Ishikawa (cell line): ENCODE data around the gene DRC3.

Experiments used
- CEBPB ChIP-seq: IDR thresholded peaks from 2 replicates; pipeline ENCODE4 v1.6.1; 2012
- CREB1 ChIP-seq: IDR thresholded peaks from 2 replicates; pipeline ENCODE4 v1.6.1; 2012; ENCODE audit warnings: low read depth
- EGR1 ChIP-seq: IDR thresholded peaks from 2 replicates; pipeline ENCODE4 v1.6.1; 2012
- EP300 ChIP-seq: IDR thresholded peaks from 2 replicates; pipeline ENCODE4 v1.6.1; 2012; ENCODE audit warnings: borderline replicate concordance
- FOXM1 ChIP-seq: IDR thresholded peaks from 2 replicates; pipeline ENCODE4 v1.6.1; 2012; ENCODE audit warnings: low read depth, borderline replicate concordance
- NFIC ChIP-seq: IDR thresholded peaks from 2 replicates; pipeline ENCODE4 v1.6.1; 2012
- RAD21 ChIP-seq: IDR thresholded peaks from 2 replicates; pipeline ENCODE4 v1.6.1; 2012; ENCODE audit warnings: low read depth
- REST ChIP-seq: IDR thresholded peaks from 2 replicates; pipeline ENCODE4 v1.6.1; 2012; ENCODE audit warnings: low read depth, mild to moderate bottlenecking
- TAF1 ChIP-seq: IDR thresholded peaks from 2 replicates; pipeline ENCODE4 v1.6.1; 2012; ENCODE audit warnings: low read depth, mild to moderate bottlenecking
- TCF12 ChIP-seq: IDR thresholded peaks from 2 replicates; pipeline ENCODE4 v1.6.1; 2012; ENCODE audit warnings: low read depth
- TEAD4 ChIP-seq: IDR thresholded peaks from 2 replicates; pipeline ENCODE4 v1.6.1; 2012
- USF1 ChIP-seq: IDR thresholded peaks from 2 replicates; pipeline ENCODE4 v1.6.1; 2012
- YY1 ChIP-seq: IDR thresholded peaks from 2 replicates; pipeline ENCODE4 v1.6.1; 2012; ENCODE audit warnings: low read depth
- ZBTB7A ChIP-seq: IDR thresholded peaks from 2 replicates; pipeline ENCODE4 v1.6.1; 2012; ENCODE audit warnings: low read depth
- TF ChIP-seq, protein P1 (sequence below): IDR thresholded peaks from 2 replicates; pipeline ENCODE4 v1.6.1; 2012

The DRC3 gene

DNA sequence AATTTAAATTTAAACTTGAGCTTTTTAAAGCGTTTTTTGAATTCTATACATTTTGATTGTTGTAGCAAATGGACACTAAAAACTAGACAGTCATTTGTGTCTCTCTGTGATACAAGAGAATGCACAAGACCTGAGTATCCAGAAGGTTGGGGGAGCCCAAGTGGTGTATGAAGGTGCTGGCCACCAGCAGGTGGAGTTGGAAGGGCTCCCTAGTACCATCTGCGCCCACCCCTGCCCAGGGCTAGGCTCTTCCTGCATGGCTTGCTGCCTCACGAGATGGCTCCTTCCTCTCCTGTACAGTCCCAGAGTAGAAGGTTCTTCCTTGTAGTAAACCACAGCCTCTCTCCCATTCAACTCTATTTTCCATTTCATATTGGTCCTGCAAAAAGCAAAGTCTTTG lies 83.6 kb downstream of the DRC3 start:
- no peak for TF ChIP-seq CEBPB

GRCh38 chr17:18059283-18059682 lies 86.6 kb downstream of the DRC3 start:
- TF ChIP-seq ZBTB7A (no peak), NFIC (no peak), USF1 (no peak), EP300 (no peak), REST (no peak), TEAD4 (no peak), CREB1 (no peak), EGR1 (no peak), CEBPB (no peak), RAD21 (no peak), TAF1 (no peak), YY1 (no peak), TCF12 (no peak), FOXM1 (no peak)
- TF ChIP-seq, protein P1, sequence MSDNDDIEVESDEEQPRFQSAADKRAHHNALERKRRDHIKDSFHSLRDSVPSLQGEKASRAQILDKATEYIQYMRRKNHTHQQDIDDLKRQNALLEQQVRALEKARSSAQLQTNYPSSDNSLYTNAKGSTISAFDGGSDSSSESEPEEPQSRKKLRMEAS, result no peak

DNA sequence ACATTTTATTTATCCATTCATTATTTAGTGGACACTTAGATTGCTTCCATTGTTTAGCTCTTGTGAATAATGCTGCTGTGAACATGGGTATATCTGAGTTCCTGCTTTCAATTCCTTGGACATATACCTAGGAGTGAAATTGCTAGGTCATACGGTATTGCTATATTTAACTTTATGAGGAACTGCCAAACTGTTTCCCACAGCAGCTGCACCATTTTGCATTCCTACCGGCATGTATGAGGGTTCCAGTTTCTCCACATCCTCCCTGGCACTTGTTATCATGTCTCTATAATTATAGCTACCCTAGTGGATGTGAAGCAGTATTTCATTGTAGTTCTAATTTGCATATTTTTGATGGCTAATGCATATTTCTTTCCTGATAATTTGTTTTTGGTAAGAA lies 91.4 kb downstream of the DRC3 start:
- TF ChIP-seq USF1, result no peak
- TF ChIP-seq RAD21, result no peak

DNA sequence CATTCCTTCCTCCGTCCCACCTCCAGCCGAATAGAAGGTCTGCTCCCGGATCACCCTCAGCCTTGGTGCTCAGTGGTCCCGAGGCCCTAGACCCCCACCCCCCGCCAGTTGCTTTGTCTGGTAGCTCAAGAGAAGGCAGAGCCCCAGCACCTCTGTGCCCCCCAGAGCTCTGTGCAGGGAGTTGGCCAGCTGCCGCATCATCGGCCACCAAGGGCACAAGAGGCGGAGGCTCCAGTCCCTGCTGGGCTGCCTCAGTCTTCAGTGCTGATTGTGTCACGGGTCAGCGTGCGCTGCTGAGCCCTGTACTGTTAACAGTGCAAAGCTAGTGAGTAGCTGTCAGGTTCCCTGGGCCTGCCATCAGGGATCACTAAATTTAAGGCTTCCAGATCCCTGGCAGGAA lies 92.9 kb downstream of the DRC3 start:
- TF ChIP-seq REST (no peak), CREB1 (no peak), RAD21 (no peak), TEAD4 (no peak)
- TF ChIP-seq, protein P1, result no peak
